HepG2 (cell line): ENCODE data around the gene STYXL1. TPM values are rescaled to one million over a fixed set of nuclear protein-coding genes. Genes with fewer than 3 reads are reported as not detected.

ENCODE experiments used
- ARHGAP35 ChIP-seq: sonication (generic); formaldehyde crosslinking; IDR thresholded peaks from 2 replicates; pipeline ENCODE4 v1.9.0; 2022; ENCODE audit warnings: mild to moderate bottlenecking, inconsistent platforms, moderate library complexity, missing genetic modification reagents, borderline replicate concordance
- CBX5 ChIP-seq: sonication (generic); formaldehyde crosslinking; IDR thresholded peaks from 2 replicates; pipeline ENCODE4 v1.4.0; 2020; ENCODE audit warnings: missing genetic modification reagents, borderline replicate concordance
- CREM ChIP-seq, 2 experiments: sonication (generic) in 1 of 2; formaldehyde crosslinking in 1 of 2; IDR thresholded peaks; 2 replicates each; pipeline versions ENCODE4 v1.4.0 to v1.6.1; 2016 to 2020; ENCODE audit warnings: antibody characterized with exemption in 1 of 2, mild to moderate bottlenecking in 1 of 2, missing genetic modification reagents in 1 of 2
- FOXO1 ChIP-seq: sonication (generic); formaldehyde crosslinking; IDR thresholded peaks from 2 replicates; pipeline ENCODE4 v1.4.0; 2020; ENCODE audit warnings: missing genetic modification reagents
- GPN1 ChIP-seq: sonication (generic); formaldehyde crosslinking; IDR thresholded peaks from 2 replicates; pipeline ENCODE4 v1.5.1; 2020; ENCODE audit warnings: missing genetic modification reagents, borderline replicate concordance
- KDM5A ChIP-seq: fragments of 200-600 bp; sonication (generic); IDR thresholded peaks from 2 replicates; pipeline ENCODE4 v1.7.0; 2018; ENCODE audit warnings: antibody characterized with exemption, mild to moderate bottlenecking, low read length, borderline replicate concordance
- MEIS2 ChIP-seq: sonication (generic); formaldehyde crosslinking; IDR thresholded peaks from 2 replicates; pipeline ENCODE4 v1.9.0; 2021; ENCODE audit warnings: mild to moderate bottlenecking, missing genetic modification reagents
- NKX3-1 ChIP-seq: sonication (generic); formaldehyde crosslinking; IDR thresholded peaks from 2 replicates; pipeline ENCODE4 v1.5.0; 2020; ENCODE audit warnings: missing genetic modification reagents
- NR0B2 ChIP-seq: sonication (generic); formaldehyde crosslinking; IDR thresholded peaks from 2 replicates; pipeline ENCODE4 v1.4.0; 2020; ENCODE audit warnings: mild to moderate bottlenecking, missing genetic modification reagents
- PAF1 ChIP-seq: IDR thresholded peaks from 2 replicates; pipeline ENCODE4 v1.6.1; 2016; ENCODE audit warnings: missing genetic modification reagents, missing compliant biosample characterization
- PHF5A ChIP-seq: IDR thresholded peaks from one replicate; pipeline ENCODE4 v1.6.1; 2018; ENCODE audit warnings: low read depth, missing genetic modification reagents; ENCODE audit not compliant: unreplicated experiment
- SATB2 ChIP-seq: sonication (generic); formaldehyde crosslinking; IDR thresholded peaks from 2 replicates; pipeline ENCODE4 v1.5.0; 2020; ENCODE audit warnings: missing genetic modification reagents
- TEAD2 ChIP-seq: sonication (generic); formaldehyde crosslinking; IDR thresholded peaks from 2 replicates; pipeline ENCODE4 v1.9.0; 2021; ENCODE audit warnings: missing genetic modification reagents
- U2AF2 ChIP-seq: fragments of 200-400 bp; formaldehyde crosslinking; IDR thresholded peaks from 2 replicates; pipeline ENCODE4 v1.6.1; 2017; ENCODE audit warnings: low read depth, mild to moderate bottlenecking, low read length
- ZBTB7A ChIP-seq: sonication (generic); formaldehyde crosslinking; IDR thresholded peaks from 2 replicates; pipeline ENCODE4 v1.8.0; 2022; ENCODE audit warnings: mild to moderate bottlenecking, missing genetic modification reagents
- ZNF136 ChIP-seq: sonication (generic); formaldehyde crosslinking; IDR thresholded peaks from 2 replicates; pipeline ENCODE4 v1.8.1; 2022; ENCODE audit warnings: low read depth, mild to moderate bottlenecking, moderate library complexity, missing genetic modification reagents
- ZNF441 ChIP-seq: sonication (generic); formaldehyde crosslinking; IDR thresholded peaks from 2 replicates; pipeline ENCODE4 v1.7.0; 2021; ENCODE audit warnings: missing genetic modification reagents, borderline replicate concordance
- ZNF678 ChIP-seq: sonication (generic); formaldehyde crosslinking; IDR thresholded peaks from 2 replicates; pipeline ENCODE4 v1.4.0; 2020; ENCODE audit warnings: mild to moderate bottlenecking, missing genetic modification reagents
- ZUFSP ChIP-seq: sonication (generic); formaldehyde crosslinking; IDR thresholded peaks from 2 replicates; pipeline ENCODE4 v1.9.0; 2021; ENCODE audit warnings: missing genetic modification reagents, mild to moderate bottlenecking, borderline replicate concordance
- ZXDC ChIP-seq: sonication (generic); formaldehyde crosslinking; IDR thresholded peaks from 2 replicates; pipeline ENCODE4 v1.5.0; 2020; ENCODE audit warnings: mild to moderate bottlenecking, missing genetic modification reagents
- polyA plus RNA-seq, 8 experiments: library from polyadenylated mRNA; depleted of rRNA in 3 of 8; stranded (reverse) in 7 of 8; unstranded in 1 of 8; fragments of >200 nt; fragmentation: Illumina TruSeq in 4 of 8; extraction: Trizol in 4 of 8; gene quantifications; 2 replicates each; pipeline versions ENCODE4 v1.2.1 to v1.2.3, GENCODE V29; 2011 to 2016; ENCODE audit warnings: low read depth in 4 of 8, missing spikeins in 1 of 8, mixed read lengths in 1 of 8; ENCODE audit not compliant: insufficient read depth in 1 of 8
- total RNA-seq, 5 experiments: library from RNA; depleted of rRNA; stranded (reverse); fragments of >200 nt; fragmentation: Illumina TruSeq; extraction: Trizol; gene quantifications; 2 replicates each; pipeline ENCODE4 v1.2.3, GENCODE V29; 2016; ENCODE audit warnings: low read depth in 1 of 5
- TF ChIP-seq, protein P1 (sequence below): sonication (generic); formaldehyde crosslinking; IDR thresholded peaks from 2 replicates; pipeline ENCODE4 v1.4.0; 2020; ENCODE audit warnings: missing genetic modification reagents

The STYXL1 gene
- total and polyA plus RNA-seq, 2 of the 13 experiments (the other 11 are each of a cell fraction or from before 2014, with no cell fraction given) = 23.9 to 38.3 TPM

- no peak for TF ChIP-seq ZNF136 (CRISPR knock-in tag)
- TF ChIP-seq ZNF678 (CRISPR knock-in tag) = no peak
- TF ChIP-seq ZUFSP (CRISPR knock-in tag) = no peak
- TF ChIP-seq TEAD2 (CRISPR knock-in tag) = no peak
- peak; percentile 76 for TF ChIP-seq NR0B2
- TF ChIP-seq FOXO1 (CRISPR knock-in tag) = peak; percentile 19; the same call in 1 of the 2 replicates
- no peak for TF ChIP-seq SATB2 (CRISPR knock-in tag)
- TF ChIP-seq CBX5 (CRISPR knock-in tag) = peak; percentile 55; the same call in 1 of the 2 replicates
- TF ChIP-seq ZXDC = peak; percentile 52; the same call in 1 of the 2 replicates
- no peak; the same call in 1 of the 2 replicates for TF ChIP-seq KDM5A
- TF ChIP-seq PAF1 (CRISPR knock-in tag) = no peak
- no peak for TF ChIP-seq NKX3-1
- TF ChIP-seq ARHGAP35 = no peak; the same call in 1 of the 2 replicates
- TF ChIP-seq ZBTB7A = peak; percentile 68; the same call in 1 of the 2 replicates
- no peak for TF ChIP-seq U2AF2
- 0 out of 2 replicates have a peak, but pooled peaks have one; percentile 34 for TF ChIP-seq MEIS2 (CRISPR knock-in tag)
- no peak for TF ChIP-seq PHF5A (CRISPR knock-in tag)
- TF ChIP-seq, protein P1, sequence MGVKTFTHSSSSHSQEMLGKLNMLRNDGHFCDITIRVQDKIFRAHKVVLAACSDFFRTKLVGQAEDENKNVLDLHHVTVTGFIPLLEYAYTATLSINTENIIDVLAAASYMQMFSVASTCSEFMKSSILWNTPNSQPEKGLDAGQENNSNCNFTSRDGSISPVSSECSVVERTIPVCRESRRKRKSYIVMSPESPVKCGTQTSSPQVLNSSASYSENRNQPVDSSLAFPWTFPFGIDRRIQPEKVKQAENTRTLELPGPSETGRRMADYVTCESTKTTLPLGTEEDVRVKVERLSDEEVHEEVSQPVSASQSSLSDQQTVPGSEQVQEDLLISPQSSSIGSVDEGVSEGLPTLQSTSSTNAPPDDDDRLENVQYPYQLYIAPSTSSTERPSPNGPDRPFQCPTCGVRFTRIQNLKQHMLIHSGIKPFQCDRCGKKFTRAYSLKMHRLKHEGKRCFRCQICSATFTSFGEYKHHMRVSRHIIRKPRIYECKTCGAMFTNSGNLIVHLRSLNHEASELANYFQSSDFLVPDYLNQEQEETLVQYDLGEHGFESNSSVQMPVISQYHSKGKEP = peak; percentile 22; the same call in 1 of the 2 replicates
- no peak for TF ChIP-seq GPN1 (CRISPR knock-in tag)
- no peak for TF ChIP-seq ZNF441
- TF ChIP-seq CREM (IDR thresholded peaks at IDR 0.05) = no peak
- TF ChIP-seq CREM (CRISPR knock-in tag; IDR thresholded peaks at IDR 0.05) = no peak
Observed at GRCh38 chr7:75994388-75995051, 53.3 kb downstream of the STYXL1 start, which contains the start of gene TMEM120A (continued).
